ENCODE measurements around the gene ATP2B2.

The ATP2B2 gene

DNA sequence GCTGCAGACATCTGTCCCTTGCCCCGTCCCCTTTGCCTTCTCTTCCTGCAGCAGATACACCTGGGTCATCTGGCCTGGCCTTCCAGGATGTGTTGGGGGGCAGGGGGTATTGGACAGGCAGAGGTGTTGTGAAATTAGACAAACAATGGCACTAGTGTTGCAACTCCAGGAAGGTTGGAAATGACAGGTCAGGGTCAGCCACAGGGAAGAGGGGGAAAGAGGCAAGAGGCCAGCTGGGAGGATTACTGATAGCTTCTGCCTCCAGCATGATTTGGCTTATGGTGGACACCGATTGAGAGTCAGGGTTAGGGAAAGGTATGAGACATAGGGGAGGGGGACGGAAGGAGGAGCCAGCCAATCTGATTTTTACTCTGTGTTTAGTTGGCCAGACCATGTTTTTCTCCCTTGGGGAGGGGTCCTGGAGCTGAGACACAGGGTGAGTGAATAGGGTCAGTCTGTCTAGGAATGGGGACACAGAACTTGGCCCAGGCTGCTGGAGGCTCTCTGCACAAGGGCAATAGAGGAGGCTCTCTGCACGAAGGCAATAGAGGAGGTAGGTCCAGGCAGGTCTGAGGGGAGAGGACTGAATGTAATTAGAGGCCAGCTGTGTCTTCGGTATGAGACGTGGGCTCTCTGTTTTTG is 3.4 kb upstream of the ATP2B2 start:
- H3K4ac ChIP-seq (ENCODE audit: low read depth in 1 of 2, low read length in 2 of 2), result no peak overlapping the region
- no peak overlapping the region for H3K27ac ChIP-seq (ENCODE audit: low read length, poor library complexity, severe bottlenecking)
- no peak overlapping the region for H2BK12ac ChIP-seq (ENCODE audit: low read length in 2 of 2)
- no peak overlapping the region for H3K4me2 ChIP-seq (ENCODE audit: low read length, poor library complexity, severe bottlenecking)
- no peaks in the 10 kb centered on the region for H3K36me3 ChIP-seq (ENCODE audit: control insufficient read depth in 1 of 2, insufficient read depth in 2 of 2, low read depth in 1 of 2, low read length in 2 of 2)
- no peak overlapping the region for H4K8ac ChIP-seq (ENCODE audit: low read length)
- H2BK120ac ChIP-seq (ENCODE audit: low read depth, low read length), result no peak overlapping the region
- peaks cover 30 to 91% of the 10 kb centered on the region in 2 experiments for H3K27me3 ChIP-seq (ENCODE audit: control insufficient read depth in 1 of 2, insufficient read depth in 1 of 2, low read length in 2 of 2)
- H3K79me1 ChIP-seq (replicated peaks; ENCODE audit: low read length, poor library complexity, severe bottlenecking), result no peaks in the 10 kb centered on the region
- no peak overlapping the region for H4K91ac ChIP-seq (ENCODE audit: low read length)
- WGBS, result 77% methylated on average over 6 of the region's 6 CpGs
- no peak overlapping the region for H2BK15ac ChIP-seq (ENCODE audit: low read depth, poor library complexity, severe bottlenecking)
- no peak overlapping the region for H3K23ac ChIP-seq (ENCODE audit: low read length in 2 of 2)
- no peak overlapping the region for H2AFZ ChIP-seq (ENCODE audit: low read depth, low read length)
- H3K4me1 ChIP-seq (ENCODE audit: control insufficient read depth, insufficient read depth, low read depth, low read length), result peaks cover 13% of the 10 kb centered on the region
- no peak overlapping the region for H3K18ac ChIP-seq (ENCODE audit: low read depth in 1 of 2, low read length in 2 of 2)
- no peak overlapping the region for H3K9ac ChIP-seq (ENCODE audit: low read length)
- no peak overlapping the region for H2AK5ac ChIP-seq (ENCODE audit: low read length, severe bottlenecking)
- DNase-seq, result no peak
- H3K4me3 ChIP-seq (ENCODE audit: insufficient read depth in 1 of 2, low read depth in 1 of 2, low read length in 2 of 2), result no peak overlapping the region
- H2BK5ac ChIP-seq (ENCODE audit: low read depth, low read length, poor library complexity, severe bottlenecking), result no peak overlapping the region
- no peaks in the 10 kb centered on the region for H3K9me3 ChIP-seq (ENCODE audit: control insufficient read depth, low read length)
- H3K14ac ChIP-seq (ENCODE audit: low read length in 2 of 2), result no peak overlapping the region

DNA sequence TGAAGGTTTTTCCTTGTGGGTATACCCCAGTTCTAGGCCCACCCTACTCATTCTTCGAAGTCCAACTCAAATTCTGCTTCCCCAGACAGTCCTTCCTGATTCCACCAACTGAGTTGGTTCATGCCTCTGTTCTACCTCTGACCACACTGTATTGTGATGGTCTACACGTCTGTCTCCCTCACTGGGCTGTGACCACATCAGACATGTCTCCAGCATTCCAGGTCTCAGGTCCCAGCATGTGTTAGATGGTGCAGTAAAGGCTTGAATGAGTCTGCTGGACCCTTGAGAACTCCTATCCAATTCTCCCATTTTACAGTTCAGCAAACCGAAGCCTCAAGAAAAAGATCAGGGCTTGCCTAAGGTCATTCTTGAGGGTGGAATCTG is 2.8 kb upstream of the ATP2B2 start:
- no peak overlapping the region for H3K23ac ChIP-seq (ENCODE audit: low read length in 2 of 2)
- no peak overlapping the region for H3K18ac ChIP-seq (ENCODE audit: low read depth in 1 of 2, low read length in 2 of 2)

DNA sequence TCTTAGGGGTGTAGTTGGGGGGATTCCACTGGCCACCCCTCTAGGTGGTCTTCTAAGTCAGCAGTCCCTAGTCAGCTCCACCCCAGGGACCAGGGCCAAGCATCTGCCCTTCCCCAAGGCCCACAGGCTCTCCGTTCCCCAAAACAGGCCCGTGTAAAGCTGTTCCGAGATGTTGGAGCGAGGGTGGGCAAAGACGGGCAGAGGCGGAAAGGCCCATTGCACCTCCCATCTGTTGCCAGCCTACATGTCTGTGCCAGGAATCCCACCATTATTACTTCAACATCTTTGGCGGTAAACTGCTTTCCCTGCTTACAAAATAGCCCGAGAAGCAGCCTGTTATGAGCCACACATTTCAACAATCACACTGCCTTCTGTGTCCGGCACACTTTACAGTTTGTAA is 1.9 kb upstream of the ATP2B2 start:
- 90% methylated on average over 8 of the region's 9 CpGs for WGBS
- Histone ChIP-seq H3K9ac (ENCODE audit: low read length) (no peak overlapping the region), H2BK15ac (ENCODE audit: low read depth, poor library complexity, severe bottlenecking) (no peak overlapping the region), H3K4me2 (ENCODE audit: low read length, poor library complexity, severe bottlenecking) (no peak overlapping the region), H3K27me3 (ENCODE audit: control insufficient read depth in 1 of 2, insufficient read depth in 1 of 2, low read length in 2 of 2) (peaks cover 33 to 90% of the 10 kb centered on the region in 2 experiments), H3K4me1 (ENCODE audit: control insufficient read depth, insufficient read depth, low read depth, low read length) (peaks cover 9% of the 10 kb centered on the region), H4K91ac (ENCODE audit: low read length) (no peak overlapping the region), H2BK5ac (ENCODE audit: low read depth, low read length, poor library complexity, severe bottlenecking) (no peak overlapping the region), H2BK120ac (ENCODE audit: low read depth, low read length) (no peak overlapping the region), H3K18ac (ENCODE audit: low read depth in 1 of 2, low read length in 2 of 2) (no peak overlapping the region), H3K14ac (ENCODE audit: low read length in 2 of 2) (no peak overlapping the region), H2AK5ac (ENCODE audit: low read length, severe bottlenecking) (no peak overlapping the region), H2AFZ (ENCODE audit: low read depth, low read length) (no peak overlapping the region), H3K4me3 (ENCODE audit: insufficient read depth in 1 of 2, low read depth in 1 of 2, low read length in 2 of 2) (no peak overlapping the region), H3K27ac (ENCODE audit: low read length, poor library complexity, severe bottlenecking) (no peak overlapping the region), H3K23ac (ENCODE audit: low read length in 2 of 2) (no peak overlapping the region), H3K36me3 (ENCODE audit: control insufficient read depth in 1 of 2, insufficient read depth in 2 of 2, low read depth in 1 of 2, low read length in 2 of 2) (no peaks in the 10 kb centered on the region), H3K79me1 (replicated peaks; ENCODE audit: low read length, poor library complexity, severe bottlenecking) (no peaks in the 10 kb centered on the region), H2BK12ac (ENCODE audit: low read length in 2 of 2) (no peak overlapping the region), H3K9me3 (ENCODE audit: control insufficient read depth, low read length) (no peaks in the 10 kb centered on the region), H4K8ac (ENCODE audit: low read length) (no peak overlapping the region), H3K4ac (ENCODE audit: low read depth in 1 of 2, low read length in 2 of 2) (no peak overlapping the region)
- DNase-seq, result no peak

More for the DNA sequence above, 2.8 kb upstream of the ATP2B2 start:
- Histone ChIP-seq H3K79me1 (replicated peaks; ENCODE audit: low read length, poor library complexity, severe bottlenecking) (no peaks in the 10 kb centered on the region), H3K9ac (ENCODE audit: low read length) (no peak overlapping the region), H4K8ac (ENCODE audit: low read length) (no peak overlapping the region), H3K27me3 (ENCODE audit: control insufficient read depth in 1 of 2, insufficient read depth in 1 of 2, low read length in 2 of 2) (peaks cover 33 to 91% of the 10 kb centered on the region in 2 experiments), H2AK5ac (ENCODE audit: low read length, severe bottlenecking) (no peak overlapping the region), H3K36me3 (ENCODE audit: control insufficient read depth in 1 of 2, insufficient read depth in 2 of 2, low read depth in 1 of 2, low read length in 2 of 2) (no peaks in the 10 kb centered on the region), H2BK120ac (ENCODE audit: low read depth, low read length) (no peak overlapping the region), H4K91ac (ENCODE audit: low read length) (no peak overlapping the region), H3K4me1 (ENCODE audit: control insufficient read depth, insufficient read depth, low read depth, low read length) (peaks cover 13% of the 10 kb centered on the region), H2AFZ (ENCODE audit: low read depth, low read length) (no peak overlapping the region), H2BK12ac (ENCODE audit: low read length in 2 of 2) (no peak overlapping the region), H3K14ac (ENCODE audit: low read length in 2 of 2) (no peak overlapping the region), H3K4ac (ENCODE audit: low read depth in 1 of 2, low read length in 2 of 2) (no peak overlapping the region), H3K9me3 (ENCODE audit: control insufficient read depth, low read length) (no peaks in the 10 kb centered on the region), H2BK5ac (ENCODE audit: low read depth, low read length, poor library complexity, severe bottlenecking) (no peak overlapping the region), H2BK15ac (ENCODE audit: low read depth, poor library complexity, severe bottlenecking) (no peak overlapping the region), H3K4me3 (ENCODE audit: insufficient read depth in 1 of 2, low read depth in 1 of 2, low read length in 2 of 2) (no peak overlapping the region), H3K4me2 (ENCODE audit: low read length, poor library complexity, severe bottlenecking) (no peak overlapping the region), H3K27ac (ENCODE audit: low read length, poor library complexity, severe bottlenecking) (no peak overlapping the region)
- no peak for DNase-seq
- WGBS, result 58% methylated on average over 3 of the region's 3 CpGs

DNA sequence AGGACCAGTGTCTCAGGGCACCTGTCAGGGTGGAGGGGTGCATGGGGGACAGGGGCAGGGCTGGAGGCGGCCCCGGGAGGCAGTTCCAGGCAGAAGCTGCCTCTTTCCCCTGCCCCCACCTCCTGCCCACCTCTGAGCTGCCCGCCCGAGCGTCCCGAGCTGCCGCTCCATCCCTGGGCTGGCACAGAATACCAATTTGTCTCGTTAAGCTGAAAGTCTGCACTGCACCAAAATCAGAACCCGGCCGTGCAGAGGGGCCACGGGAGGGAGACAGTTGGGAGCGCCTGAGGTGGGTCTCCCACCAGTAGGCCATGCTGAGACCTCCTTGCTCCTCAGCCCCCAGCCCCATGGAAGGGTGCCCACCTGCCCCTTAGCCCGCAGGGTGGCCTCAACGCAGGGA is 1.3 kb upstream of the ATP2B2 start:
- H3K9me3 ChIP-seq (ENCODE audit: control insufficient read depth, low read length), result no peaks in the 10 kb centered on the region

More for the DNA sequence above, 1.3 kb upstream of the ATP2B2 start:
- Histone ChIP-seq H3K4me3 (ENCODE audit: insufficient read depth in 1 of 2, low read depth in 1 of 2, low read length in 2 of 2) (no peak overlapping the region), H2AK5ac (ENCODE audit: low read length, severe bottlenecking) (no peak overlapping the region), H4K8ac (ENCODE audit: low read length) (no peak overlapping the region), H3K18ac (ENCODE audit: low read depth in 1 of 2, low read length in 2 of 2) (no peak overlapping the region), H2BK5ac (ENCODE audit: low read depth, low read length, poor library complexity, severe bottlenecking) (no peak overlapping the region), H3K36me3 (ENCODE audit: control insufficient read depth in 1 of 2, insufficient read depth in 2 of 2, low read depth in 1 of 2, low read length in 2 of 2) (no peaks in the 10 kb centered on the region), H2BK120ac (ENCODE audit: low read depth, low read length) (no peak overlapping the region), H3K27ac (ENCODE audit: low read length, poor library complexity, severe bottlenecking) (no peak overlapping the region), H2AFZ (ENCODE audit: low read depth, low read length) (no peak overlapping the region), H3K4ac (ENCODE audit: low read depth in 1 of 2, low read length in 2 of 2) (no peak overlapping the region), H3K14ac (ENCODE audit: low read length in 2 of 2) (no peak overlapping the region), H3K4me1 (ENCODE audit: control insufficient read depth, insufficient read depth, low read depth, low read length) (peaks cover 9% of the 10 kb centered on the region), H3K9ac (ENCODE audit: low read length) (no peak overlapping the region), H4K91ac (ENCODE audit: low read length) (no peak overlapping the region), H2BK12ac (ENCODE audit: low read length in 2 of 2) (no peak overlapping the region), H2BK15ac (ENCODE audit: low read depth, poor library complexity, severe bottlenecking) (no peak overlapping the region), H3K4me2 (ENCODE audit: low read length, poor library complexity, severe bottlenecking) (no peak overlapping the region), H3K23ac (ENCODE audit: low read length in 2 of 2) (no peak overlapping the region), H3K79me1 (replicated peaks; ENCODE audit: low read length, poor library complexity, severe bottlenecking) (no peaks in the 10 kb centered on the region), H3K27me3 (ENCODE audit: control insufficient read depth in 1 of 2, insufficient read depth in 1 of 2, low read length in 2 of 2) (peaks cover 36 to 90% of the 10 kb centered on the region in 2 experiments)
- no peak for DNase-seq
- WGBS, result 93% methylated on average over 14 of the region's 14 CpGs
